Measurements from ENCODE around the gene SMOC1. TPM values are rescaled to one million over a fixed set of nuclear protein-coding genes. Genes with fewer than 3 reads are reported as not detected.

SMOC1 gene
- total RNA-seq, 2 donors from 2014 or later = 25.2 to 29.8 TPM

GRCh38 chr14:69948351-69948750 lies 69.1 kb downstream of the SMOC1 start:
- H3K4me3 ChIP-seq = no peak overlapping the region
- TF ChIP-seq CTCF (IDR thresholded peaks at IDR 0.05) = no peak
- peaks cover 0 to 6% of the 10 kb centered on the region in 2 donors for H3K4me1 ChIP-seq (ENCODE audit: control insufficient read depth in 1 of 2, low read depth in 2 of 2)
- H3K27me3 ChIP-seq (replicated peaks; ENCODE audit: insufficient read depth) = no peaks in the 10 kb centered on the region
- H3K9me3 ChIP-seq = peaks cover 10% of the 10 kb centered on the region
- ATAC-seq (ENCODE audit: insufficient number of reproducible peaks, low FRiP score, low read depth) = no peak
- H3K36me3 ChIP-seq = no peaks in the 10 kb centered on the region
- H3K27ac ChIP-seq = no peak overlapping the region
- DNase-seq (ENCODE audit: low spot score) = no peak

- Histone ChIP-seq H3K27ac (no peak overlapping the region), H3K27me3 (replicated peaks; ENCODE audit: insufficient read depth) (no peaks in the 10 kb centered on the region), H3K4me1 (ENCODE audit: control insufficient read depth in 1 of 2, low read depth in 2 of 2) (peaks cover 0 to 11% of the 10 kb centered on the region in 2 donors), H3K36me3 (no peaks in the 10 kb centered on the region), H3K9me3 (no peaks in the 10 kb centered on the region), H3K4me3 (no peak overlapping the region)
- no peak for ATAC-seq (ENCODE audit: insufficient number of reproducible peaks, low FRiP score, low read depth)
- TF ChIP-seq CTCF (IDR thresholded peaks at IDR 0.05) = no peak
- no peak for DNase-seq (ENCODE audit: low spot score)
Measured at GRCh38 chr14:69951263-69951662, 72.0 kb downstream of the SMOC1 start.

- ATAC-seq (ENCODE audit: insufficient number of reproducible peaks, low FRiP score, low read depth) (no peak), DNase-seq (ENCODE audit: low spot score) (no peak)
- Histone ChIP-seq H3K4me1 (ENCODE audit: control insufficient read depth in 1 of 2, low read depth in 2 of 2) (peaks cover 0 to 11% of the 10 kb centered on the region in 2 donors), H3K27ac (no peak overlapping the region), H3K9me3 (no peaks in the 10 kb centered on the region), H3K27me3 (replicated peaks; ENCODE audit: insufficient read depth) (no peaks in the 10 kb centered on the region), H3K36me3 (no peaks in the 10 kb centered on the region), H3K4me3 (no peak overlapping the region)
- no peak for TF ChIP-seq CTCF (IDR thresholded peaks at IDR 0.05)
Measured at GRCh38 chr14:69951935-69952334, 72.7 kb downstream of the SMOC1 start.

- Histone ChIP-seq H3K27me3 (replicated peaks; ENCODE audit: insufficient read depth) (no peaks in the 10 kb centered on the region), H3K36me3 (no peaks in the 10 kb centered on the region), H3K4me3 (no peak overlapping the region), H3K27ac (peak overlapping the region in 1 of 2 donors; percentile 1), H3K4me1 (ENCODE audit: control insufficient read depth in 1 of 2, low read depth in 2 of 2) (peaks cover 0 to 11% of the 10 kb centered on the region in 2 donors), H3K9me3 (no peaks in the 10 kb centered on the region)
- DNase-seq (ENCODE audit: low spot score) (no peak), ATAC-seq (ENCODE audit: insufficient number of reproducible peaks, low FRiP score, low read depth) (no peak)
- TF ChIP-seq CTCF (IDR thresholded peaks at IDR 0.05) = no peak
Measured at GRCh38 chr14:69953266-69953915, 74.2 kb downstream of the SMOC1 start.

- Histone ChIP-seq H3K4me1 (ENCODE audit: control insufficient read depth in 1 of 2, low read depth in 2 of 2) (peaks cover 0 to 11% of the 10 kb centered on the region in 2 donors), H3K4me3 (no peak overlapping the region), H3K9me3 (no peaks in the 10 kb centered on the region), H3K27me3 (replicated peaks; ENCODE audit: insufficient read depth) (no peaks in the 10 kb centered on the region), H3K27ac (no peak overlapping the region), H3K36me3 (no peaks in the 10 kb centered on the region)
- ATAC-seq (ENCODE audit: insufficient number of reproducible peaks, low FRiP score, low read depth) = no peak
- no peak for TF ChIP-seq CTCF (IDR thresholded peaks at IDR 0.05)
- DNase-seq (ENCODE audit: low spot score) = no peak
Measured at GRCh38 chr14:69955855-69956845, 76.9 kb downstream of the SMOC1 start.

Measured in thoracic aorta (tissue), 2 donors.